Right kidney (tissue), 1 donor: ENCODE data around the gene KRT80.

ENCODE experiments used
- DNase-seq: peaks from one replicate; pipeline ENCODE4 v3.0.0-alpha.2; 2016

KRT80 gene

GRCh38 chr12:52155048-52155868 lies 36.6 kb downstream of the KRT80 start:
- DNase-seq = no peak

- DNase-seq = no peak
Observed at GRCh38 chr12:52152905-52153317, 38.9 kb downstream of the KRT80 start.

- peak; percentile 73 for DNase-seq
Observed at GRCh38 chr12:52151837-52152783, 39.7 kb downstream of the KRT80 start.

- DNase-seq = no peak
Observed at GRCh38 chr12:52151153-52151836, 40.5 kb downstream of the KRT80 start.

GRCh38 chr12:52149651-52150241 lies 42.1 kb downstream of the KRT80 start:
- no peak for DNase-seq

GRCh38 chr12:52149182-52149641 lies 42.6 kb downstream of the KRT80 start:
- no peak for DNase-seq

GRCh38 chr12:52148464-52149181 lies 43.2 kb downstream of the KRT80 start:
- no peak for DNase-seq

GRCh38 chr12:52147964-52148463 lies 43.8 kb downstream of the KRT80 start:
- DNase-seq = no peak

GRCh38 chr12:52147367-52147963 lies 44.3 kb downstream of the KRT80 start:
- DNase-seq = no peak

- DNase-seq = no peak
Observed at GRCh38 chr12:52146822-52147366, 44.9 kb downstream of the KRT80 start.

- DNase-seq = no peak
Observed at GRCh38 chr12:52146089-52146821, 45.6 kb downstream of the KRT80 start.

- no peak for DNase-seq
Observed at GRCh38 chr12:52145228-52146088, 46.4 kb downstream of the KRT80 start.

GRCh38 chr12:52144512-52145227 lies 47.1 kb downstream of the KRT80 start:
- DNase-seq = no peak

- DNase-seq = no peak
Observed at GRCh38 chr12:52142431-52142830, 49.4 kb downstream of the KRT80 start.

GRCh38 chr12:52141875-52142274 lies 49.9 kb downstream of the KRT80 start:
- DNase-seq = no peak

GRCh38 chr12:52141306-52141705 lies 50.5 kb downstream of the KRT80 start:
- DNase-seq = no peak

GRCh38 chr12:52139579-52140062 lies 52.2 kb downstream of the KRT80 start:
- no peak for DNase-seq

GRCh38 chr12:52139147-52139546 lies 52.7 kb downstream of the KRT80 start:
- no peak for DNase-seq
